H1 (cell line): ENCODE data around the gene CHDH. TPM values are rescaled to one million over a fixed set of nuclear protein-coding genes. Genes with fewer than 3 reads are reported as not detected.

Experiments used
- CTCF ChIA-PET: fragments of 300-600 bp; sonication (Branson Sonifier 250); formaldehyde crosslinking; loops from one replicate; lab custom pipeline; 2021; ENCODE audit not compliant: partially characterized antibody; lab: Charles Lee
- POLR2A ChIA-PET: fragments of 300-600 bp; sonication (Branson Sonifier 250); formaldehyde crosslinking; loops from one replicate; lab custom pipeline; 2021; ENCODE audit warnings: inconsistent platforms; ENCODE audit not compliant: partially characterized antibody; lab: Charles Lee
- DNase-seq, 2 experiments: peaks; one replicate each; pipeline versions ENCODE4 v3.0.0 to v3.0.0-alpha.2; 2010 to 2022; ENCODE audit warnings: low spot score in 2 of 2, low read depth in 1 of 2, mixed read lengths in 1 of 2
- FAIRE-seq: peaks from 2 replicates; lab custom pipeline; 2011; peaks lifted over from hg19 to GRCh38; lab: Jason Lieb, UNC
- H2AFZ ChIP-seq: 2 replicates; pipeline ENCODE4 v1.8.1; 2012; ENCODE audit warnings: low read length, inconsistent platforms
- H2AK5ac ChIP-seq: 2 replicates; pipeline ENCODE4 v1.6.1; 2013; ENCODE audit warnings: low read depth, low read length
- H2BK120ac ChIP-seq: replicated peaks from 2 replicates; pipeline ENCODE3; 2013; ENCODE audit warnings: low read depth, low read length, inconsistent platforms
- H2BK12ac ChIP-seq: 2 replicates; pipeline ENCODE4 v1.6.1; 2013; ENCODE audit warnings: low read depth, low read length
- H2BK15ac ChIP-seq: 2 replicates; pipeline ENCODE4 v1.6.1; 2013; ENCODE audit warnings: low read length
- H2BK20ac ChIP-seq: 2 replicates; pipeline ENCODE4 v1.6.1; 2013; ENCODE audit warnings: low read length
- H2BK5ac ChIP-seq: 2 replicates; pipeline ENCODE4 v1.6.1; 2013; ENCODE audit warnings: low read depth, low read length
- H3K14ac ChIP-seq: 2 replicates; pipeline ENCODE4 v1.6.1; 2013; ENCODE audit warnings: inconsistent platforms; ENCODE audit not compliant: insufficient read length
- H3K18ac ChIP-seq: 2 replicates; pipeline ENCODE4 v1.6.1; 2013; ENCODE audit warnings: low read length; ENCODE audit errors: extremely low read depth
- H3K23ac ChIP-seq: 2 replicates; pipeline ENCODE4 v1.6.1; 2013; ENCODE audit warnings: inconsistent platforms; ENCODE audit not compliant: insufficient read length
- H3K23me2 ChIP-seq: 2 replicates; pipeline ENCODE4 v1.6.1; 2013; ENCODE audit warnings: low read depth, low read length
- H3K27ac ChIP-seq: 2 replicates; pipeline ENCODE4 v1.6.1; 2011; ENCODE audit warnings: low read depth, low read length, inconsistent platforms
- H3K27me3 ChIP-seq, 4 experiments: replicated peaks in 1 of 4; 1 replicate in 1 of 4; 2 replicates in 3 of 4; pipeline versions ENCODE4 v1.6.1 to v1.8.1; 2011 to 2013; ENCODE audit warnings: low read length in 3 of 4, mild to moderate bottlenecking in 3 of 4, inconsistent platforms in 2 of 4, mixed read lengths in 2 of 4, moderate library complexity in 1 of 4; ENCODE audit not compliant: control insufficient read depth in 3 of 4, insufficient read depth in 3 of 4; ENCODE audit errors: extremely low read depth in 1 of 4
- H3K36me3 ChIP-seq, 4 experiments: 2 replicates each; pipeline versions ENCODE4 v1.6.1 to v1.8.1; 2011 to 2013; ENCODE audit warnings: mild to moderate bottlenecking in 4 of 4, low read length in 3 of 4, moderate library complexity in 2 of 4, control low read depth in 1 of 4, inconsistent platforms in 1 of 4; ENCODE audit not compliant: insufficient read depth in 4 of 4, control insufficient read depth in 2 of 4
- H3K4ac ChIP-seq: replicated peaks from 2 replicates; pipeline ENCODE3; 2013; ENCODE audit warnings: low read length, low read depth, mixed read lengths, inconsistent platforms; ENCODE audit not compliant: insufficient read length
- H3K4me1 ChIP-seq, 4 experiments: replicated peaks in 1 of 4; 1 replicate in 1 of 4; 2 replicates in 3 of 4; pipeline versions ENCODE4 v1.6.1 to v1.8.1; 2011 to 2013; ENCODE audit warnings: low read length in 3 of 4, inconsistent platforms in 2 of 4, mixed read lengths in 1 of 4; ENCODE audit not compliant: insufficient read depth in 4 of 4, control insufficient read depth in 3 of 4
- H3K4me2 ChIP-seq, 2 experiments: 2 replicates each; pipeline versions ENCODE4 v1.6.1 to v1.8.1; 2011 to 2013; ENCODE audit warnings: low read depth in 2 of 2, low read length in 2 of 2, control low read depth in 1 of 2, inconsistent platforms in 1 of 2, mild to moderate bottlenecking in 1 of 2; ENCODE audit not compliant: insufficient read depth in 1 of 2
- H3K4me3 ChIP-seq, 4 experiments: fragments of 200-600, 300-600 bp in 1 of 4; sonication (generic), shearing (Covaris generic), sonication (Bioruptor Twin) in 1 of 4; 2 replicates each; pipeline versions ENCODE4 v1.5.1 to v1.8.1; 2011 to 2016; ENCODE audit warnings: low read length in 4 of 4, low read depth in 3 of 4, control low read depth in 2 of 4, inconsistent platforms in 2 of 4, mild to moderate bottlenecking in 2 of 4, mixed read lengths in 1 of 4, moderate library complexity in 1 of 4; ENCODE audit not compliant: insufficient read depth in 2 of 4; ENCODE audit errors: extremely low read depth in 1 of 4
- H3K56ac ChIP-seq: replicated peaks from 2 replicates; pipeline ENCODE3; 2013; ENCODE audit warnings: low read depth, mild to moderate bottlenecking, mixed read lengths, low read length, inconsistent platforms; ENCODE audit not compliant: insufficient read length
- H3K79me1 ChIP-seq: 2 replicates; pipeline ENCODE4 v1.6.1; 2013; ENCODE audit warnings: low read depth, low read length, control low read depth
- H3K79me2 ChIP-seq, 2 experiments: 2 replicates each; pipeline versions ENCODE4 v1.6.1 to v1.8.1; 2012 to 2013; ENCODE audit warnings: low read length in 2 of 2, mild to moderate bottlenecking in 2 of 2, inconsistent platforms in 1 of 2; ENCODE audit not compliant: insufficient read depth in 2 of 2, control insufficient read depth in 1 of 2
- H3K9ac ChIP-seq, 4 experiments: replicated peaks in 1 of 4; 1 replicate in 1 of 4; 2 replicates in 3 of 4; pipeline versions ENCODE4 v1.6.1 to v1.8.1; 2011 to 2013; ENCODE audit warnings: low read depth in 3 of 4, low read length in 3 of 4, control low read depth in 2 of 4, mild to moderate bottlenecking in 2 of 4, moderate library complexity in 2 of 4, inconsistent platforms in 1 of 4; ENCODE audit errors: extremely low read depth in 1 of 4
- H3K9me3 ChIP-seq, 2 experiments: 2 replicates each; pipeline versions ENCODE4 v1.6.1 to v1.8.1; 2012 to 2013; ENCODE audit warnings: mild to moderate bottlenecking in 2 of 2, moderate library complexity in 2 of 2, control low read depth in 1 of 2, inconsistent platforms in 1 of 2, low read depth in 1 of 2, low read length in 1 of 2, mixed read lengths in 1 of 2; ENCODE audit not compliant: insufficient read depth in 2 of 2
- H4K20me1 ChIP-seq, 2 experiments: replicated peaks in 1 of 2; 2 replicates each; pipeline versions ENCODE3 to v1.8.1; 2011 to 2013; ENCODE audit warnings: inconsistent platforms in 2 of 2, low read length in 2 of 2, mild to moderate bottlenecking in 1 of 2; ENCODE audit not compliant: insufficient read depth in 2 of 2, control insufficient read depth in 1 of 2
- H4K5ac ChIP-seq: 2 replicates; pipeline ENCODE4 v1.6.1; 2013; ENCODE audit warnings: low read length, low read depth, mixed read lengths, inconsistent platforms; ENCODE audit not compliant: insufficient read length
- H4K8ac ChIP-seq: 2 replicates; pipeline ENCODE4 v1.8.0; 2013; ENCODE audit warnings: mild to moderate bottlenecking, moderate library complexity, low read length, inconsistent platforms; ENCODE audit not compliant: insufficient read depth; ENCODE audit errors: extremely low read depth
- H4K91ac ChIP-seq: replicated peaks from 2 replicates; pipeline ENCODE3; 2013; ENCODE audit warnings: low read length, mixed read lengths, inconsistent platforms; ENCODE audit not compliant: insufficient read length
- ASH2L ChIP-seq: fragments of 200-600, 300-600 bp; sonication (generic); IDR thresholded peaks from one replicate; pipeline ENCODE4 v1.7.1; 2017; ENCODE audit warnings: low read length
- BCL11A ChIP-seq, 2 experiments: IDR thresholded peaks; one replicate each; pipeline ENCODE4 v1.6.1; 2011; ENCODE audit warnings: low read depth in 2 of 2, low read length in 2 of 2, mild to moderate bottlenecking in 2 of 2
- CBX8 ChIP-seq: fragments of 300-800, 300-1000 bp; sonication (generic); IDR thresholded peaks from 2 replicates; pipeline ENCODE4 v1.7.1; 2016; ENCODE audit warnings: low read depth, low read length, borderline replicate concordance
- CREB1 ChIP-seq: IDR thresholded peaks from 2 replicates; pipeline ENCODE4 v1.6.1; 2012; ENCODE audit warnings: inconsistent platforms
- JUN ChIP-seq: IDR thresholded peaks from 2 replicates; pipeline ENCODE4 v1.6.1; 2011; ENCODE audit warnings: low read depth, mild to moderate bottlenecking, improper control_type of control experiment, low read length
- JUND ChIP-seq: IDR thresholded peaks from 2 replicates; pipeline ENCODE4 v1.6.1; 2011; ENCODE audit warnings: mild to moderate bottlenecking, improper control_type of control experiment, low read length
- POLR2A ChIP-seq, 2 experiments: IDR thresholded peaks; 1 replicate in 1 of 2; 2 replicates in 1 of 2; pipeline ENCODE4 v1.6.1; 2011; ENCODE audit warnings: low read depth in 2 of 2, low read length in 2 of 2, mild to moderate bottlenecking in 2 of 2; ENCODE audit errors: control extremely low read depth in 1 of 2
- SUZ12 ChIP-seq: fragments of 200-600 bp; sonication (generic); IDR thresholded peaks from 2 replicates; pipeline ENCODE4 v1.6.1; 2012; ENCODE audit warnings: mild to moderate bottlenecking, inconsistent platforms, low read length, moderate library complexity, mixed read lengths
- TBP ChIP-seq: IDR thresholded peaks from 2 replicates; pipeline ENCODE4 v1.6.1; 2011; ENCODE audit warnings: low read depth, low read length, improper control_type of control experiment
- ZNF274 ChIP-seq: IDR thresholded peaks from 2 replicates; pipeline ENCODE4 v1.7.0; 2012; ENCODE audit warnings: low read length, borderline replicate concordance; ENCODE audit errors: extremely low read depth
- WGBS, 2 experiments: shearing (Covaris generic) in 1 of 2; methylation state at CpG; one replicate each; pipeline versions ENCODE4 v1.1.6 to v1.1.7; 2013 to 2015; ENCODE audit warnings: low lambda C conversion rate in 2 of 2, mixed read lengths in 2 of 2, inconsistent platforms in 1 of 2, low coverage in 1 of 2, missing lambda C conversion rate in 1 of 2; ENCODE audit not compliant: insufficient replicate concordance in 2 of 2, insufficient coverage in 1 of 2, insufficient read length in 1 of 2; ENCODE audit errors: extremely low coverage in 1 of 2, missing lambda C conversion rate in 1 of 2; 5-methylcytosine and 5-hydroxymethylcytosine counted together
- polyA plus RNA-seq, 7 experiments: library from polyadenylated mRNA; depleted of rRNA in 3 of 7; stranded (reverse) in 5 of 7; unstranded in 2 of 7; fragments of >200 nt in 5 of 7; fragments of 200-250 nt in 2 of 7; gene quantifications; 1 replicate in 5 of 7; 2 replicates in 1 of 7; 4 replicates in 1 of 7; pipeline versions ENCODE4 v1.2.1 to v1.2.3, GENCODE V29; 2011 to 2013; ENCODE audit warnings: missing spikeins in 2 of 7, mixed read lengths in 2 of 7
- total RNA-seq: library from RNA; stranded (reverse); fragmentation: NEBNext Ultra II Directional; extraction: Animal tissue kit (Norgen Biotek cat#: 25700); gene quantifications from 2 replicates; pipeline ENCODE4 v1.2.1, GENCODE V29; 2021
- TF ChIP-seq, protein P1 (sequence below): IDR thresholded peaks from 2 replicates; pipeline ENCODE4 v1.6.1; 2011; ENCODE audit warnings: low read length, improper control_type of control experiment
- TF ChIP-seq, protein P2 (sequence below), 3 experiments: IDR thresholded peaks; 1 replicate in 2 of 3; 2 replicates in 1 of 3; pipeline versions ENCODE4 v1.5.1 to v1.6.1; 2011; ENCODE audit warnings: low read length in 3 of 3, mild to moderate bottlenecking in 3 of 3, inconsistent platforms in 2 of 3, low read depth in 1 of 3, moderate library complexity in 1 of 3; ENCODE audit not compliant: insufficient read depth in 1 of 3; ENCODE audit errors: control extremely low read depth in 1 of 3

CHDH gene
- total and polyA plus RNA-seq, 2 of the 8 experiments (the other 6 are each of a cell fraction or from before 2014, with no cell fraction given), result 4.9 to 10.3 TPM

GRCh38 chr3:53830944-53831343 is 15.3 kb downstream of the CHDH start:
- no peaks in the 10 kb centered on the region; a peak in 3 of 8 replicates for H3K36me3 ChIP-seq
- no peak overlapping the region for H2AFZ ChIP-seq
- 91% methylated on average over 6 of the region's 6 CpGs; no CpG with 5 or more reads in 1 of the 2 experiments for WGBS, 2 experiments
- H3K23ac ChIP-seq, result no peak overlapping the region
- ChIA-PET CTCF (no interaction called here), POLR2A (no interaction called here)
- H4K8ac ChIP-seq, result no peak overlapping the region
- H3K4me2 ChIP-seq, result no peak overlapping the region
- H3K9ac ChIP-seq, result no peak overlapping the region; a peak in 1 of 7 replicates
- H3K4me1 ChIP-seq, result no peaks in the 10 kb centered on the region
- H3K79me1 ChIP-seq, result no peaks in the 10 kb centered on the region
- no peak overlapping the region for H3K18ac ChIP-seq
- no peak overlapping the region for H2AK5ac ChIP-seq
- no peak overlapping the region for H2BK15ac ChIP-seq
- no peak overlapping the region for H2BK5ac ChIP-seq
- no peak overlapping the region for H3K4ac ChIP-seq
- H2BK12ac ChIP-seq, result no peak overlapping the region
- H3K79me2 ChIP-seq, result no peaks in the 10 kb centered on the region
- no peak overlapping the region for H3K56ac ChIP-seq
- H4K91ac ChIP-seq, result no peak overlapping the region
- H3K14ac ChIP-seq, result no peak overlapping the region
- no peaks in the 10 kb centered on the region; the same call in 1 of the 2 replicates for H3K23me2 ChIP-seq
- H2BK120ac ChIP-seq, result no peak overlapping the region
- DNase-seq (no peak), FAIRE-seq (no peak)
- H3K27ac ChIP-seq, result no peak overlapping the region
- no peaks in the 10 kb centered on the region for H3K9me3 ChIP-seq
- no peaks in the 10 kb centered on the region for H4K20me1 ChIP-seq
- H3K27me3 ChIP-seq, result no peaks in the 10 kb centered on the region
- H3K4me3 ChIP-seq, result no peak overlapping the region
- H4K5ac ChIP-seq, result no peak overlapping the region
- no peak overlapping the region for H2BK20ac ChIP-seq
- TF ChIP-seq ASH2L (no peak), POLR2A (IDR thresholded peaks at IDR 0.05; ENCODE audit: control extremely low read depth in 1 of 2, low read depth in 2 of 2, low read length in 2 of 2) (no peak), CREB1 (no peak), TBP (no peak), JUND (no peak), BCL11A (IDR thresholded peaks at IDR 0.05; ENCODE audit: low read depth in 2 of 2, low read length in 2 of 2) (no peak), CBX8 (no peak), SUZ12 (no peak), ZNF274 (no peak), JUN (no peak)
- TF ChIP-seq, protein P1, sequence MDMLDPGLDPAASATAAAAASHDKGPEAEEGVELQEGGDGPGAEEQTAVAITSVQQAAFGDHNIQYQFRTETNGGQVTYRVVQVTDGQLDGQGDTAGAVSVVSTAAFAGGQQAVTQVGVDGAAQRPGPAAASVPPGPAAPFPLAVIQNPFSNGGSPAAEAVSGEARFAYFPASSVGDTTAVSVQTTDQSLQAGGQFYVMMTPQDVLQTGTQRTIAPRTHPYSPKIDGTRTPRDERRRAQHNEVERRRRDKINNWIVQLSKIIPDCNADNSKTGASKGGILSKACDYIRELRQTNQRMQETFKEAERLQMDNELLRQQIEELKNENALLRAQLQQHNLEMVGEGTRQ, result no peak
- TF ChIP-seq, protein P2, sequence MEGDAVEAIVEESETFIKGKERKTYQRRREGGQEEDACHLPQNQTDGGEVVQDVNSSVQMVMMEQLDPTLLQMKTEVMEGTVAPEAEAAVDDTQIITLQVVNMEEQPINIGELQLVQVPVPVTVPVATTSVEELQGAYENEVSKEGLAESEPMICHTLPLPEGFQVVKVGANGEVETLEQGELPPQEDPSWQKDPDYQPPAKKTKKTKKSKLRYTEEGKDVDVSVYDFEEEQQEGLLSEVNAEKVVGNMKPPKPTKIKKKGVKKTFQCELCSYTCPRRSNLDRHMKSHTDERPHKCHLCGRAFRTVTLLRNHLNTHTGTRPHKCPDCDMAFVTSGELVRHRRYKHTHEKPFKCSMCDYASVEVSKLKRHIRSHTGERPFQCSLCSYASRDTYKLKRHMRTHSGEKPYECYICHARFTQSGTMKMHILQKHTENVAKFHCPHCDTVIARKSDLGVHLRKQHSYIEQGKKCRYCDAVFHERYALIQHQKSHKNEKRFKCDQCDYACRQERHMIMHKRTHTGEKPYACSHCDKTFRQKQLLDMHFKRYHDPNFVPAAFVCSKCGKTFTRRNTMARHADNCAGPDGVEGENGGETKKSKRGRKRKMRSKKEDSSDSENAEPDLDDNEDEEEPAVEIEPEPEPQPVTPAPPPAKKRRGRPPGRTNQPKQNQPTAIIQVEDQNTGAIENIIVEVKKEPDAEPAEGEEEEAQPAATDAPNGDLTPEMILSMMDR (IDR thresholded peaks at IDR 0.05; ENCODE audit: control extremely low read depth in 1 of 3, insufficient read depth in 1 of 3, low read depth in 1 of 3, low read length in 3 of 3), result no peak
